ENCODE measurements around the gene CNN2.
"Not testable (repeated sequence)": the region's sequence is repeated elsewhere in the genome, so short reads cannot be mapped to it uniquely, and the experiment has no call there.

Gene CNN2

GRCh38 chr19:1017115-1017905 lies 9.1 kb upstream of the CNN2 start:
- peak overlapping the region; percentile 55 for H3K9ac ChIP-seq (ENCODE audit: low read length)
- H3K4me1 ChIP-seq (ENCODE audit: control insufficient read depth, insufficient read depth, low read length), result peaks cover 57% of the 10 kb centered on the region
- peak overlapping the region; percentile 8 for H3K4me3 ChIP-seq (ENCODE audit: low read length)
- no peaks in the 10 kb centered on the region for H3K9me3 ChIP-seq (ENCODE audit: control insufficient read depth, low read length)
- H3K36me3 ChIP-seq (ENCODE audit: control insufficient read depth, insufficient read depth, low read length), result peaks cover 4% of the 10 kb centered on the region
- no peaks in the 10 kb centered on the region for H3K27me3 ChIP-seq (ENCODE audit: control insufficient read depth, insufficient read depth, low read length)

GRCh38 chr19:1017906-1018305 lies 8.5 kb upstream of the CNN2 start:
- H3K4me3 ChIP-seq (ENCODE audit: low read length), result no peak overlapping the region
- H3K9ac ChIP-seq (ENCODE audit: low read length), result peak overlapping the region; percentile 55
- peaks cover 4% of the 10 kb centered on the region for H3K36me3 ChIP-seq (ENCODE audit: control insufficient read depth, insufficient read depth, low read length)
- no peaks in the 10 kb centered on the region for H3K9me3 ChIP-seq (ENCODE audit: control insufficient read depth, low read length)
- peaks cover 57% of the 10 kb centered on the region for H3K4me1 ChIP-seq (ENCODE audit: control insufficient read depth, insufficient read depth, low read length)
- no peaks in the 10 kb centered on the region for H3K27me3 ChIP-seq (ENCODE audit: control insufficient read depth, insufficient read depth, low read length)

- Histone ChIP-seq H3K27me3 (ENCODE audit: control insufficient read depth, insufficient read depth, low read length) (no peaks in the 10 kb centered on the region), H3K9ac (ENCODE audit: low read length) (peak overlapping the region; percentile 55), H3K36me3 (ENCODE audit: control insufficient read depth, insufficient read depth, low read length) (peaks cover 4% of the 10 kb centered on the region), H3K4me3 (ENCODE audit: low read length) (no peak overlapping the region), H3K9me3 (ENCODE audit: control insufficient read depth, low read length) (no peaks in the 10 kb centered on the region), H3K4me1 (ENCODE audit: control insufficient read depth, insufficient read depth, low read length) (peaks cover 57% of the 10 kb centered on the region)
Observed at GRCh38 chr19:1018393-1018792, 8.0 kb upstream of the CNN2 start.

GRCh38 chr19:1018932-1019615 lies 7.3 kb upstream of the CNN2 start:
- Histone ChIP-seq H3K27me3 (ENCODE audit: control insufficient read depth, insufficient read depth, low read length) (no peaks in the 10 kb centered on the region), H3K4me3 (ENCODE audit: low read length) (peak overlapping the region; percentile 82), H3K9ac (ENCODE audit: low read length) (peak overlapping the region; percentile 89), H3K36me3 (ENCODE audit: control insufficient read depth, insufficient read depth, low read length) (no peaks in the 10 kb centered on the region), H3K9me3 (ENCODE audit: control insufficient read depth, low read length) (no peaks in the 10 kb centered on the region), H3K4me1 (ENCODE audit: control insufficient read depth, insufficient read depth, low read length) (peaks cover 57% of the 10 kb centered on the region)

GRCh38 chr19:1019616-1019961 lies 6.8 kb upstream of the CNN2 start:
- Histone ChIP-seq H3K36me3 (ENCODE audit: control insufficient read depth, insufficient read depth, low read length) (no peaks in the 10 kb centered on the region), H3K4me3 (ENCODE audit: low read length) (peak overlapping the region; percentile 82), H3K27me3 (ENCODE audit: control insufficient read depth, insufficient read depth, low read length) (no peaks in the 10 kb centered on the region), H3K4me1 (ENCODE audit: control insufficient read depth, insufficient read depth, low read length) (peaks cover 57% of the 10 kb centered on the region), H3K9me3 (ENCODE audit: control insufficient read depth, low read length) (no peaks in the 10 kb centered on the region), H3K9ac (ENCODE audit: low read length) (peak overlapping the region; percentile 89)

GRCh38 chr19:1019980-1020867 lies 6.2 kb upstream of the CNN2 start:
- peak overlapping the region; percentile 89 for H3K9ac ChIP-seq (ENCODE audit: low read length)
- H3K4me3 ChIP-seq (ENCODE audit: low read length), result peak overlapping the region; percentile 82
- H3K4me1 ChIP-seq (ENCODE audit: control insufficient read depth, insufficient read depth, low read length), result peaks cover 57% of the 10 kb centered on the region
- H3K9me3 ChIP-seq (ENCODE audit: control insufficient read depth, low read length), result no peaks in the 10 kb centered on the region
- H3K36me3 ChIP-seq (ENCODE audit: control insufficient read depth, insufficient read depth, low read length), result no peaks in the 10 kb centered on the region
- no peaks in the 10 kb centered on the region for H3K27me3 ChIP-seq (ENCODE audit: control insufficient read depth, insufficient read depth, low read length)

- Histone ChIP-seq H3K4me1 (ENCODE audit: control insufficient read depth, insufficient read depth, low read length) (peaks cover 52% of the 10 kb centered on the region), H3K27me3 (ENCODE audit: control insufficient read depth, insufficient read depth, low read length) (no peaks in the 10 kb centered on the region), H3K9ac (ENCODE audit: low read length) (peak within 1 kb of the TSS; percentile 89), H3K36me3 (ENCODE audit: control insufficient read depth, insufficient read depth, low read length) (no peaks in the 10 kb centered on the region), H3K4me3 (ENCODE audit: low read length) (peak within 1 kb of the TSS; percentile 82), H3K9me3 (ENCODE audit: control insufficient read depth, low read length) (no peaks in the 10 kb centered on the region)
Observed at GRCh38 chr19:1020868-1021425, 5.5 kb upstream of the CNN2 start, which contains the start of gene TMEM259. Gene TMEM259, minus strand, starts transcription at chr19:1021123. Its CDS starts 127 bp downstream, at chr19:1020996.

- not testable (repeated sequence) for H3K9ac ChIP-seq (ENCODE audit: low read length); H3K36me3 ChIP-seq (ENCODE audit: control insufficient read depth, insufficient read depth, low read length); H3K27me3 ChIP-seq (ENCODE audit: control insufficient read depth, insufficient read depth, low read length); H3K9me3 ChIP-seq (ENCODE audit: control insufficient read depth, low read length); H3K4me3 ChIP-seq (ENCODE audit: low read length)
- H3K4me1 ChIP-seq (ENCODE audit: control insufficient read depth, insufficient read depth, low read length), result peaks cover 35% of the 10 kb centered on the region
Observed at GRCh38 chr19:1023883-1024188, 2.6 kb upstream of the CNN2 start.

GRCh38 chr19:1025080-1025479 lies 1.3 kb upstream of the CNN2 start:
- H3K27me3 ChIP-seq (ENCODE audit: control insufficient read depth, insufficient read depth, low read length); H3K9ac ChIP-seq (ENCODE audit: low read length): not testable (repeated sequence)

GRCh38 chr19:1026783-1027649 lies 608 bp downstream of the CNN2 start:
- H3K4me1 ChIP-seq (ENCODE audit: control insufficient read depth, insufficient read depth, low read length), result peaks cover 26% of the 10 kb centered on the region
- H3K9ac ChIP-seq (ENCODE audit: low read length), result peak overlapping the region; percentile 92
- H3K27me3 ChIP-seq (ENCODE audit: control insufficient read depth, insufficient read depth, low read length), result no peaks in the 10 kb centered on the region
- no peaks in the 10 kb centered on the region for H3K36me3 ChIP-seq (ENCODE audit: control insufficient read depth, insufficient read depth, low read length)
- no peaks in the 10 kb centered on the region for H3K9me3 ChIP-seq (ENCODE audit: control insufficient read depth, low read length)
- H3K4me3 ChIP-seq (ENCODE audit: low read length), result peak overlapping the region; percentile 82

More at GRCh38 chr19:1025080-1025479, 1.3 kb upstream of the CNN2 start:
- not testable (repeated sequence) for H3K36me3 ChIP-seq (ENCODE audit: control insufficient read depth, insufficient read depth, low read length); H3K9me3 ChIP-seq (ENCODE audit: control insufficient read depth, low read length); H3K4me3 ChIP-seq (ENCODE audit: low read length)
- peaks cover 28% of the 10 kb centered on the region for H3K4me1 ChIP-seq (ENCODE audit: control insufficient read depth, insufficient read depth, low read length)

GRCh38 chr19:1027650-1028061 lies 1.2 kb downstream of the CNN2 start:
- no peaks in the 10 kb centered on the region for H3K9me3 ChIP-seq (ENCODE audit: control insufficient read depth, low read length)
- peak overlapping the region; percentile 82 for H3K4me3 ChIP-seq (ENCODE audit: low read length)
- H3K9ac ChIP-seq (ENCODE audit: low read length), result peak overlapping the region; percentile 92
- no peaks in the 10 kb centered on the region for H3K36me3 ChIP-seq (ENCODE audit: control insufficient read depth, insufficient read depth, low read length)
- H3K4me1 ChIP-seq (ENCODE audit: control insufficient read depth, insufficient read depth, low read length), result peaks cover 26% of the 10 kb centered on the region
- no peaks in the 10 kb centered on the region for H3K27me3 ChIP-seq (ENCODE audit: control insufficient read depth, insufficient read depth, low read length)
